K562 (cell line): ENCODE results near the gene ITGAL. TPM values are rescaled to one million over a fixed set of nuclear protein-coding genes. Genes with fewer than 3 reads are reported as not detected.

Source experiments
- ARID3B ChIP-seq: fragments of 250-450 bp; sonication (Bioruptor Pico); IDR thresholded peaks from 2 replicates; pipeline ENCODE4 v1.4.0; 2020; ENCODE audit warnings: borderline replicate concordance
- BCLAF1 ChIP-seq, 2 experiments: fragments of 450-650 bp in 1 of 2; IDR thresholded peaks; 2 replicates each; pipeline ENCODE4 v1.6.1; 2011 to 2017; ENCODE audit warnings: low read depth in 2 of 2, antibody characterized with exemption in 1 of 2, borderline replicate concordance in 1 of 2, low read length in 1 of 2, mild to moderate bottlenecking in 1 of 2, mixed read lengths in 1 of 2; ENCODE audit not compliant: control insufficient read depth in 1 of 2
- FOXP1 ChIP-seq: sonication (generic); formaldehyde crosslinking; IDR thresholded peaks from 2 replicates; pipeline ENCODE4 v1.8.0; 2022; ENCODE audit warnings: mild to moderate bottlenecking, missing genetic modification reagents
- NONO ChIP-seq, 2 experiments: fragments of 200-400 bp in 1 of 2; fragments of 450-650 bp in 1 of 2; formaldehyde crosslinking in 1 of 2; IDR thresholded peaks; 2 replicates each; pipeline ENCODE4 v1.6.1; 2017; ENCODE audit warnings: low read depth in 2 of 2, mild to moderate bottlenecking in 2 of 2, moderate library complexity in 2 of 2, low read length in 1 of 2
- NUFIP1 ChIP-seq: fragments of 450-650 bp; IDR thresholded peaks from 2 replicates; pipeline ENCODE4 v1.6.1; 2018; ENCODE audit not compliant: partially characterized antibody
- PHB2 ChIP-seq: fragments of 450-650 bp; IDR thresholded peaks from 2 replicates; pipeline ENCODE4 v1.6.1; 2017; ENCODE audit warnings: low read depth
- PHF21A ChIP-seq: fragments of 450-650 bp; IDR thresholded peaks from 2 replicates; pipeline ENCODE4 v1.6.1; 2017; ENCODE audit warnings: low read depth, borderline replicate concordance
- RFX1 ChIP-seq: fragments of 450-650 bp; IDR thresholded peaks from 2 replicates; pipeline ENCODE4 v1.6.1; 2016; ENCODE audit warnings: mild to moderate bottlenecking, moderate library complexity
- RFX5 ChIP-seq: IDR thresholded peaks from 2 replicates; pipeline ENCODE4 v1.6.1; 2011; ENCODE audit warnings: low read depth, mild to moderate bottlenecking, improper control_type of control experiment, low read length
- SRSF7 ChIP-seq: fragments of 200-400 bp; formaldehyde crosslinking; optimal IDR thresholded peaks from 2 replicates; pipeline ENCODE3; 2017; ENCODE audit warnings: mild to moderate bottlenecking, low read depth, low read length
- SUPT5H ChIP-seq: fragments of 450-650 bp; IDR thresholded peaks from 2 replicates; pipeline ENCODE4 v1.6.1; 2016
- TAF1 ChIP-seq: IDR thresholded peaks from 2 replicates; pipeline ENCODE4 v1.6.1; 2011; ENCODE audit warnings: mild to moderate bottlenecking, low read length, moderate library complexity; ENCODE audit not compliant: insufficient read depth, control insufficient read depth, severe bottlenecking; ENCODE audit errors: extremely low read depth
- TEAD1 ChIP-seq, 2 experiments: fragments of 450-650 bp in 1 of 2; sonication (generic) in 1 of 2; formaldehyde crosslinking; IDR thresholded peaks; 2 replicates each; pipeline versions ENCODE4 v1.4.0 to v1.8.0; 2020 to 2022; ENCODE audit warnings: mild to moderate bottlenecking in 2 of 2, missing genetic modification reagents in 1 of 2
- TFAM ChIP-seq: fragments of 250-450 bp; sonication (Bioruptor Pico); conservative IDR thresholded peaks from 2 replicates; pipeline ENCODE4 v1.5.0; 2021; ENCODE audit warnings: mild to moderate bottlenecking, moderate library complexity
- ZBTB17 ChIP-seq: fragments of 450-650 bp; formaldehyde crosslinking; IDR thresholded peaks from 2 replicates; pipeline ENCODE4 v1.4.0; 2020; ENCODE audit warnings: mild to moderate bottlenecking
- ZNF184 ChIP-seq: sonication (generic); formaldehyde crosslinking; IDR thresholded peaks from 2 replicates; pipeline ENCODE4 v1.5.0; 2020; ENCODE audit warnings: missing genetic modification reagents
- ZNF239 ChIP-seq: fragments of 250-450 bp; sonication (Bioruptor Pico); IDR thresholded peaks from 2 replicates; pipeline ENCODE4 v1.4.0; 2020; ENCODE audit warnings: mild to moderate bottlenecking
- ZNF354B ChIP-seq: fragments of 250-450 bp; sonication (Bioruptor Pico); IDR thresholded peaks from 2 replicates; pipeline ENCODE4 v1.4.0; 2020
- ZNF41 ChIP-seq: fragments of 250-450 bp; sonication (Bioruptor Pico); conservative IDR thresholded peaks from 2 replicates; pipeline ENCODE4 v1.4.0; 2020; ENCODE audit warnings: mild to moderate bottlenecking
- ZNF518B ChIP-seq: fragments of 250-450 bp; sonication (Bioruptor Pico); IDR thresholded peaks from 2 replicates; pipeline ENCODE4 v1.5.0; 2021; ENCODE audit warnings: mild to moderate bottlenecking, moderate library complexity
- polyA plus RNA-seq, 8 experiments: library from polyadenylated mRNA; depleted of rRNA in 4 of 8; stranded (reverse) in 5 of 8; unstranded in 3 of 8; fragments of >200 nt; fragmentation: Nextera tagmentation in 2 of 8; fragmentation: Illumina TruSeq in 1 of 8; extraction: Ambion mirVana in 2 of 8; extraction: Trizol in 1 of 8; gene quantifications; 2 replicates each; pipeline versions ENCODE4 v1.2.1 to v1.2.3, GENCODE V29; 2011 to 2014; ENCODE audit warnings: inconsistent platforms in 1 of 8, missing spikeins in 1 of 8
- total RNA-seq, 7 experiments: library from RNA; depleted of rRNA in 6 of 7; stranded (reverse); fragments of >200 nt in 6 of 7; fragmentation: Illumina TruSeq in 2 of 7; extraction: Trizol in 2 of 7; gene quantifications; 2 replicates each; pipeline versions ENCODE4 v1.2.1 to v1.2.3, GENCODE V29; 2011 to 2021; ENCODE audit warnings: low replicate concordance in 1 of 7

ITGAL gene
- total and polyA plus RNA-seq, 9 of the 15 experiments (the other 6 are each of a cell fraction or from before 2014, with no cell fraction given): 0.01 to 0.53 TPM; not detected in 7

- TF ChIP-seq BCLAF1 (IDR thresholded peaks at IDR 0.05; ENCODE audit: borderline replicate concordance in 1 of 2, control insufficient read depth in 1 of 2, low read depth in 2 of 2, low read length in 1 of 2): no peak
- no peak for TF ChIP-seq SRSF7
- peak in 1 of 2 experiments; percentile 70; a peak in 2 of 4 replicates for TF ChIP-seq TEAD1 (CRISPR knock-in tag; IDR thresholded peaks at IDR 0.05)
- TF ChIP-seq TAF1: peak; percentile 86
- TF ChIP-seq ZNF184 (CRISPR knock-in tag): no peak
- TF ChIP-seq ZNF41 (CRISPR knock-in tag): no peak
- no peak for TF ChIP-seq RFX5
- no peak for TF ChIP-seq FOXP1 (CRISPR knock-in tag)
- no peak for TF ChIP-seq TFAM (CRISPR knock-in tag)
- no peak for TF ChIP-seq PHF21A
- no peak for TF ChIP-seq ZNF354B (CRISPR knock-in tag)
- peak; percentile 80 for TF ChIP-seq RFX1
- peak; percentile 66 for TF ChIP-seq SUPT5H
- TF ChIP-seq ZNF518B: no peak
- no peak for TF ChIP-seq PHB2
- peak; percentile 80 for TF ChIP-seq ZBTB17 (CRISPR knock-in tag)
- TF ChIP-seq ARID3B (CRISPR knock-in tag): no peak
- TF ChIP-seq NUFIP1: no peak
- TF ChIP-seq ZNF239 (CRISPR knock-in tag): 0 out of 2 replicates have a peak, but pooled peaks have one; percentile 37
- TF ChIP-seq NONO (IDR thresholded peaks at IDR 0.05; ENCODE audit: low read depth in 2 of 2, low read length in 1 of 2): no peak; a peak in 1 of 4 replicates
These were observed 85.6 kb downstream of the ITGAL start, which contains the start of gene ZNF764 (continued) for GRCh38 chr16:30557957-30558788.
